HG02870 (cell line): ENCODE measurements around the gene MSRB2.
A peak's percentile ranks its signal among the peaks of the same experiment; 100 is the strongest.
"Not testable (repeated sequence)": the region's sequence is repeated elsewhere in the genome, so short reads cannot be mapped to it uniquely, and the experiment has no call there.

Experiments used
- ATAC-seq: cut with Tn5 transposase; IDR thresholded peaks from one replicate; pipeline ENCODE4 v1.9.1; 2021; ENCODE audit warnings: mild to moderate bottlenecking, moderate library complexity; ENCODE audit not compliant: unreplicated experiment

Gene MSRB2

GRCh38 chr10:23095404-23095965 lies at the start of gene MSRB2:
Gene MSRB2, plus strand, starts transcription at chr10:23095579. Its CDS starts 30 bp downstream, at chr10:23095609.
- peak; percentile 72 for ATAC-seq

DNA sequence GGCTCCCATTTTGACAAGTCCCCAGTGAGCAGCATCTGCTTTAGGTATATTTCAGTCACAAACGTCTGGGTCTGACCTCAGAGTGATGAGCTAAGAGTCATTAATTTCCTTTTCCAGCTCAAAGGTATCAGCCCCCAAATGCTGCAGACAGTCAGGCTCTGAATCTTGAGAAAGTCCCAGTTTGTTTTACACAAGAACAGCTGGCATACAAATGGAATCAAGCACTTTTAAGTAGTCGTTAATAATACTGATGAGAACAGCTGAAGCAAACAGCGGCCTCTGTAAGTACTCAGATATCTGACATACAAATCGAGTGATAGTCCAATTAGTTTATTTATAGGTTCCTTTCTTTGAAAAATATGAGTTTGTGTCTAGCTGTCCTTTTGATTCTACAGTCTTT lies 49.4 kb upstream of the MSRB2 start:
- no peak for ATAC-seq

GRCh38 chr10:23047201-23048050 lies 48.0 kb upstream of the MSRB2 start:
- no peak for ATAC-seq

DNA sequence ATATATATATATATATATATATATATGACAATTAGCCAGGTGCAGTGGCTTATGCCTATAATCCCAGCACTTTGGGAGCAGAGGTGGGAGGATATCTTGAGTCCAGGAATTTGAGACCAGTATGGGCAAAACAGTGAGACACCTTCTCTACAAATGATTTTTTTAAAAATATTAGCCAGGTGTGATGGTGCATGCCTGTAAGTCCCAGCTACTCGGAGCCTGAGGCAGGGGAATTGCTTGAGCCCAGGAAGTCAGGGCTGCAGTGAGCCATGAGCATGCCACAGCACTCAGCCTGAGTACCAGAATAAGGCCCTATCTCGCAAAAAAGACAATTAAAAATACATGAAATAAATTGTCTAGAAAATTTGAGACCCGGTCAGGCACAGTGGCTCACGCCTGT lies 47.2 kb upstream of the MSRB2 start:
- no peak for ATAC-seq

DNA sequence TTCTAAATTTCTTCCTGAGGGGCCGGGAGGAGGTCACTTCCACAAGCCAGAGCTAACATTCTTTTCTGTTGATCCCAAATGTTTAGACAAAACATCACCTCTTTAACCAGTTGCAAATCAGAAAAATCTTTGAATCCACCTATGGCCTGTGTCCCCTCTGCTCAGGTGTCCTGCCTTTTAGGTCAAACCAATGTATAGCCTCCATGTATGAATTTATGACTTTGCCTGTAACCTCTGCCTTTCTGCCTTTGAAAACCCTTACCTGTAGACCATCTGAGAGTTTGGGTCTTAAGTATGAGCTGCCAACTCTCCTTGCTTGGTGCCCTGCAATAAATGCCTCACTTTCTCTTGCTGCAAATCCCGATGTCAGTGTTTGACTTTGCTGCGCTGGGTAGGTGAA lies 44.1 kb upstream of the MSRB2 start:
- no peak for ATAC-seq

GRCh38 chr10:23051855-23052331 lies 43.5 kb upstream of the MSRB2 start:
- no peak for ATAC-seq

- ATAC-seq: no peak
Measured at GRCh38 chr10:23053036-23053435, 42.3 kb upstream of the MSRB2 start.

DNA sequence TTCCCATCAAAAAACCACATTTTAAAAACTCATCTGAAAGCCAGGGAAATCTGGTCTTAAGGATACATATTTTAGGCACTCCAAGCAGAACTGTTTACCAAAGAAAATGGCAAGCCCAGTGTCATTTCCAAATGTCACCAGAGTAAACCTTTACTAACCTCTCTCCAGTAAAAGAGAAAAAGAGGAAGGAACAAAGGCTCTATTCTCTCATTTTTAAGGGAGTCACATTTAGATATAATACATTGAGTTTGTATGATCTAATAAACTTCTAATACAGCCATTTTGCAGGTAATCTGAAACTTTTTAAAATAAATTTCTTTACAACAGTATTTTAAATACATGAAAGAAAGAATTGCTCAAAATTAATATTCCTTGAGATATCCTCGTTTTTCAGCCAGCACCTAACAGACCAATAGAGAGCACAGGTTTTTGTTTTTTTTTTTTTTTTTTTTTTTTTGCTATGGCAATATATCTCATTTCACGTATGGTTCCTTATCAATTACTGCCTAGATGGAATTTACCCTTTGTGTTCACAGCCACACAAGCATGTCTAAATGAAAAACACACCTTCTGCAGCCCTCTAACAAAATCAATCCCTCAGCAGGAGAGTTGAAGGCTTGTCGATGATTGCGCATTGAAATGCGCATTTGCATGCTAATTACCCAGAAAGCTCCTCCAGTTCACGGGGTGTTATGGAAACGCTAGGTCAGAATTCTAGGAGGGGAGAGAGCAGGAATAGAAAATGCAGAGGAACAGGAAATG lies 39.8 kb upstream of the MSRB2 start:
- ATAC-seq: no peak

DNA sequence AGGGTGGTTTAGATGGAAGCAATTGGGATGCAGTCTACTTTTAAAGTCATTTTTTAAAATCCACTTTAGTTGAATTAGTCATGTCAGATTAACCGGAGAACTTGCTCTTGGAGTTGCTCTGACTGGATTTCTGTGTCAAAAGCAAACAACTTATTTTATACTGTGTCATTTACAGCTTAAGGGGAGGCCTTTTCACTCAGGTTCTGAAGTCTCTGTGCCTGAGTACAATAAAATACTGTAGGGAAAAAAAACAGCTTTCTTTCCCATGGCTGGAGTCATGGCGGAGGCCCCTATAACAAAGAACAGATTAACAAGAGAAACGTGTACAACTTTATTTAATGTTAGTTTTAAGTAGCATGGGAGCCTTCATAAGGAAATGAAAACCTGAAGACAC lies 39.2 kb upstream of the MSRB2 start:
- no peak for ATAC-seq

DNA sequence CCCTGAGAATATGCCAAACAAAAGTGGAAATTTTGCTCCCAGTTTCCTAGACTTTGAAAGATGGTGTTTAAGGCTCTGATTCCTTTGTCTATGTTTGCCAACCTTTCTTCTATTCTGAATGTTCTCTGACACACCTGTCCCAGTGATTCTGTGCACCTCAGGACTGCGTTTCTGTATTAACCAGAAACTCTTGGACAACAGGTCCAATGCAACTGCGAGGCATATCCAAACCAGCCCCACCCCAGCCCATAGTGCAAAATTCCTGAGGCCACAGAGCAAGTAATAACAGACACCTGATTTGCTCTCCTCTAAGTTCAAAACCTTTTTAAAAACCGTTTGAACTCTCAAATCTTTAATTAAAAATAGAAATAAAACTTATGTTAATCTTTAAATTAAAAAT lies 37.0 kb upstream of the MSRB2 start:
- no peak for ATAC-seq

GRCh38 chr10:23060918-23061317 lies 34.5 kb upstream of the MSRB2 start:
- ATAC-seq: no peak

- ATAC-seq: no peak
Measured at GRCh38 chr10:23063045-23063972, 32.1 kb upstream of the MSRB2 start.

- ATAC-seq: no peak
Measured at GRCh38 chr10:23063973-23064812, 31.2 kb upstream of the MSRB2 start.

GRCh38 chr10:23064813-23065114 lies 30.6 kb upstream of the MSRB2 start:
- ATAC-seq: not testable (repeated sequence)

DNA sequence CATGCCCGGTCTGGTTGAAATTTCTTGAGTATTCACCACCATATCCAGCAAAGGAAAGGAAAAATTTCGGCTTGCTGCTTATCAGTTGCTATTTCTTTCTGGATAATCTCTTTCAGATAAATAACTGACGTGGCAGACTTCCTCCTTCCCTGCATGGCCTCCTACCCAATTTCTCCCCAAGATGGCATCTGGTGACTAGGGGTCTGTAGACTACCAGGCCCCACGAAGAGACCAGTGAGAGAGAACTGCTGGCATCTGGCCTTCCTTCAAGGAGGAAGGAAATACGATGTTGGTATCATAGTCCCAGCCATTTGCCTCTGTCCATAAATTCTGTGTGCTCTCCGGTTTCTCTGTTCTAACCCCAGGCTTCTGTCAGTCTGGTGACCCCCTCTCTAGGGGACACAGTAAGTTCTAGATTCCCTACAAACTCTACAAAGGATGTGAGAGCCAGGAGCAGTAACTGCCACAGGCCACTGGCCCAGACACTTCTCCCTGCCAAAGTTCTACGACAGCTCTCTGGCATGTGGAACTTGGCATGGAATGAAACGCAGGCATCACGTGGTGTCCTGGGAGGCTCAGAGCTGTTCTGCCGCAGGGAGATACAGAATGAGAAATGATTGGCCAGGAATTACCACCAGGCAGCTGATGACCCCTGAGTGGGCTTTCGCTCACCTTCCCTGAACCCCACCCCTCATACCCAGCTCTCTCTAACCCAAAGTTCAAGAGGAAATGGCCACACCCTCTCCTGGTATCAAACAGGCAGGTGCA lies 30.0 kb upstream of the MSRB2 start:
- no peak for ATAC-seq

- no peak for ATAC-seq
Measured at GRCh38 chr10:23067337-23067736, 28.0 kb upstream of the MSRB2 start.

DNA sequence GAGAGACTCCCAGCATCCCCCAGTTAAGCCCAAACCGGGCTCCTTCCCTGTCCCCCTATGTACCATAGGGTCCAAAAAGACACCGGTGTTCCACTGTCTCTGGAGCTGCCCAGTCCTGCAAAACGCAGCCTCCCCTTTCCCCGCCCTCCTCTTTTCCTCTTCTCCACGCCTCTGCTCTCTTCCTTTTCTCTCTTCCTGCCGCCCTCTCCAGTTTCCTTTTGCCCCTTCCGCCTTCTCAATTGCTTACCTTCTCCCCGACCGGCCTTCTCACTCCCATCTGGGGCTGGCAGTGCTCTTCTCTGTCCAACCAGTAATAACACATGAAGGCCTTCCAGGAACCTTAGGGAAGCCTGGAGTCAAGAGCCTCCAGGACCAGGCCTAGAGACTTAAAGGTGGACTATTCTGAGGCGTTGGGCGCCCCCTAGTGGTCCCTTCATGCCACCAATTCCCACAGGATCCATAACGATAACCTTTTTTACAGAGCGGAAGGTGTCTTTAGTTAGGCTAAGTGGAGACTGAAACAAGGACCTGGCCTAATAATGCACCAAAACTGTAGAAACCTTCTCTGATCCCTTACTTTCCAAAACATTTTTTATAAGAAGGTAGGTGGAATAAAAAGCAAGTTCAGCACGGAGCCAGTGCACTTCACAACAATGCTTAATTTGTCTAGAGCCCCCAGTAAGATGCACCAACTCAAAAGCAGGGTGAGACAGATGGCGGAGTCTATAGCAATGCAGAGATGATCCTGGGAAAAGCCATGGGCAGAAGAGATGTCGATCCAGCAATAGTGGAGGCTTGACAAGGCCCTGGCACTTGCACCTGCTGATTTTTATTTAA lies 27.2 kb upstream of the MSRB2 start:
- no peak for ATAC-seq
